ENCODE results near the gene IL34. TPM values are rescaled to one million over a fixed set of nuclear protein-coding genes. Genes with fewer than 3 reads are reported as not detected.
A peak's percentile ranks its signal among the peaks of the same experiment; 100 is the strongest.

The IL34 gene
- total and polyA plus RNA-seq, 2 of the 13 experiments (the other 11 are each of a cell fraction or from before 2014, with no cell fraction given) = 1.2 to 1.3 TPM

- TF ChIP-seq ZNF710 (CRISPR knock-in tag; IDR thresholded peaks at IDR 0.05; ENCODE audit: borderline replicate concordance) (no peak), NAIF1 (CRISPR knock-in tag; IDR thresholded peaks at IDR 0.05; ENCODE audit: borderline replicate concordance) (no peak), ESRRA (CRISPR knock-in tag; IDR thresholded peaks at IDR 0.05; ENCODE audit: low read depth) (no peak), ZNF850 (CRISPR knock-in tag; conservative IDR thresholded peaks at IDR 0.05) (no peak), ZNF572 (CRISPR knock-in tag; IDR thresholded peaks at IDR 0.05) (no peak), NFYB (CRISPR knock-in tag; IDR thresholded peaks at IDR 0.05) (no peak), ZNF24 (IDR thresholded peaks at IDR 0.05) (no peak), SOX6 (IDR thresholded peaks at IDR 0.05) (no peak), SOX6 (CRISPR knock-in tag; IDR thresholded peaks at IDR 0.05) (no peak), MAFG (CRISPR knock-in tag; IDR thresholded peaks at IDR 0.05) (no peak), ZMYM3 (CRISPR knock-in tag; IDR thresholded peaks at IDR 0.05) (no peak), CTCF (CRISPR knock-in tag; IDR thresholded peaks at IDR 0.05) (peak; percentile 39; the same call in 1 of the 2 replicates), REPIN1 (CRISPR knock-in tag; IDR thresholded peaks at IDR 0.05; ENCODE audit: borderline replicate concordance, low read depth) (no peak), ZNF644 (CRISPR knock-in tag; IDR thresholded peaks at IDR 0.05; ENCODE audit: low read depth) (no peak), BCL3 (CRISPR knock-in tag; IDR thresholded peaks at IDR 0.05) (peak; percentile 62; the same call in 1 of the 2 replicates), PAXIP1 (CRISPR knock-in tag; conservative IDR thresholded peaks at IDR 0.05) (peak; percentile 33; the same call in 1 of the 2 replicates), ZFX (CRISPR knock-in tag; IDR thresholded peaks at IDR 0.05; ENCODE audit: low read depth) (peak; percentile 74; the same call in 1 of the 2 replicates), ZNF766 (CRISPR knock-in tag; IDR thresholded peaks at IDR 0.05; ENCODE audit: borderline replicate concordance) (no peak), NR2F1 (CRISPR knock-in tag; IDR thresholded peaks at IDR 0.05) (no peak), ZMYM4 (CRISPR knock-in tag; IDR thresholded peaks at IDR 0.05) (no peak), SAP130 (CRISPR knock-in tag; IDR thresholded peaks at IDR 0.05; ENCODE audit: low read depth) (0 out of 2 replicates have a peak, but pooled peaks have one; percentile 4)
Observed at GRCh38 chr16:70691223-70692129, 45.1 kb downstream of the IL34 start (continued).
